GM21825 (cell line): ENCODE measurements around the gene SPCS2.
"Not testable (repeated sequence)": the region's sequence is repeated elsewhere in the genome, so short reads cannot be mapped to it uniquely, and the experiment has no call there.

Experiments used
- ATAC-seq: cut with Tn5 transposase; IDR thresholded peaks from one replicate; pipeline ENCODE4 v1.9.1; 2021; ENCODE audit warnings: mild to moderate bottlenecking, moderate library complexity; ENCODE audit not compliant: unreplicated experiment

SPCS2 gene

GRCh38 chr11:74949753-74950137, 679 bp downstream of the SPCS2 start:
- ATAC-seq: no peak

- ATAC-seq: no peak
These were observed 1.4 kb downstream of the SPCS2 start for GRCh38 chr11:74950374-74950969.

GRCh38 chr11:74951226-74951625, 2.2 kb downstream of the SPCS2 start:
- no peak for ATAC-seq

DNA sequence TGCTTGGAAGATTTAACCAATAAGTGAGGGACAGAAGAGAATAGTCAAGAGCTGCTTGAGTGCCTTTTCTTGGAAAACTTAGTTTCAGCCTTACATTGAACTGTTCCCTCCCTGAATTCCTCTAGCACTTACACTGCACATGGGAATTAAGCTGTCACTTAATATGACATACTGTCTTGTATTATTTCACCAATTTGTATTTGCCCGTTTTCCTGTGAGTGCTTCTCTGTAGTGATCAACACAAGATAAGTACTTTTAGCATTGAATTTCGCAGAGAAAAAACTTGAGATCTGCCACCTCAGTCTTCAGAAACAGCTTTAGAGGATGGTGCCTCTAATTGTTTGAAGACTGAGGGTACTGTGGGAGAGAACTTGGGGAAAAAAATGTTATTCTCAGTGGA, 3.7 kb downstream of the SPCS2 start:
- no peak for ATAC-seq

- ATAC-seq: no peak
These were observed 4.4 kb downstream of the SPCS2 start for GRCh38 chr11:74953451-74953850.

DNA sequence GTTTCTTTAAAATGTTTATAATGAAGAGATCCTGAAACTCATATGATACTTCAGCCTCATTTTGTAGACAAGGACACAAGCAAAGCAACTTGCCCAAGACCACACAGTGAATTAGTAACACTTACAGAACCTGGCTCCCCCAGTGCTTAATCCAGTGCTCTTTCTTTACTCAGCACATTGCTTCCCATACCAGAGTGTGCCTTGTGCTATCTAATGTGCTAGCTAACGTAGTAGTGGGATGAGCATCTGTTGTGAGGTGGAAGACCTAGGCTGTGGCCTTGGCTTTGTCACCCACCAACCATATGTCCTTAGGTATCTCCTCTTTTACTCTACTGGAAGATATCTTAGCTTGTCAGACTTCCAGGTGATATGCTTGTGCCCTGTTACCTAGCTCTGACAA, 5.1 kb downstream of the SPCS2 start:
- no peak for ATAC-seq

DNA sequence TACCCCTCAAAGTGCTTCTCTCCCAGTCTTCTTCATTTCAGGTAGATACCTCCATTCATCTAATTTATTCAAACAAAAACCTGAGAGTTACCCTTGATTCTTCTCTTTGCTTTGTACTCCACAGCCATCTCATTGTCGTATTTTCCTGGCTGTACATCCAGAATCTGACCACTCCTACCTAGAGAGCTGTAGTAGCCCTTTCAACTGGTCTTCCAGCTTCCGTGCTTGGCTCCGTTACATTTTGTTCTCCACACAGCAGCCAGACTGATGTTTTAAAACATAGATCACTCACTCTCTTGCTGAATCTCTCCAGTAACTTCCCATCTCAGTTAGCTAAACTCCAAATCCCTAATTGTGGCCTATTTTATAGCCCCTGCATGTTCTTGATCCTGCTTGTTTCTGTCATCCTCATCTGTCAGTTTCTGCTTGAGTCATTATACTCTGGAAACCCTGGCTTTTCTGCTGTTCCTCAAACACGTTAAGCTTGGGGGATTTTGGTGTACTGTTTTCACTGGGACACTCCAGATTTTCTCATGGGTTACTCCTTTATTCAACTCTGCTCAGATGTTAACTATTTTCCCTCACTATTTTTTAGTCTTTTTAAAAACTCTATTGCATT, 7.4 kb downstream of the SPCS2 start:
- no peak for ATAC-seq

GRCh38 chr11:74957937-74958629, 9.0 kb downstream of the SPCS2 start:
- ATAC-seq: no peak

GRCh38 chr11:74960128-74960527, 11.1 kb downstream of the SPCS2 start:
- ATAC-seq: not testable (repeated sequence)

DNA sequence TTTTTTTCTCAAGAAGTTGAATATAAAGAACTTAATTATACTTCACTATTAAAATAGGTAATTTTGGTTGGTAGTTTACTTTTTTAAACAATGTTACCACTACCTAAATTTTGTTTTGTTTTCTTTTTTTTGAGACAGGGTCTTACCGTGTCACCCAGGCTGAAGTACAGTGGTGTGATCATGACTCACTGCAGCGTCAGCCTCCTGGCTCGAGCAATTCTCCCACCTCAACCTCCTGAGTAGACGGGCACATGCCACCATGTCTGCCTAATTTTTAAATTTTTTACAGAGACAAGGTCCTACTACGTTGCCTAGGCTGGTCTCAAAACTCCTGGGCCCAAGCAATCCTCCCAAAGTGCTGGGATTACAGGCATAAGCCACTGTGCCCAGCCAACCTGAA, 17.6 kb downstream of the SPCS2 start:
- no peak for ATAC-seq

GRCh38 chr11:74970852-74971395, 21.9 kb downstream of the SPCS2 start:
- no peak for ATAC-seq

- ATAC-seq: no peak
These were observed 22.4 kb downstream of the SPCS2 start for GRCh38 chr11:74971424-74971823.

- no peak for ATAC-seq
These were observed 29.0 kb downstream of the SPCS2 start for GRCh38 chr11:74978041-74978440.

DNA sequence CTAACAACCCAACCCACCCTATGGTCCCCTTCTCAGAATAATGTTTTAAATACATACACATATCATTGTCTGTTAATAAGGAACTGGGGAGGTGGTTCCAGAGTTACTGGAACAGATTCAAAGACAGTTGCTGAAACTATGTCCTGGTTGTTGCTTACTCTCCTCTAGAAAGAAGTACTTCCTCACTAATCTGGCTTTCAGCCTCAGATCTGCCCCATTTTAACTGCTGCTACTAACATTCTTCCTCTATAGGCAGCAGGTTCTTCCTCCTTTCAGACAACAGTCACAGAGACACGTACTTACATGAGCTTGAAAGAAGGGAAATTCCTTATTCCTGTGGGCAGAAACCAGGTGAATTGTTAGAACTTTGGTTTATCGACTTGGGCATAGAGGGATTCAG, 31.6 kb downstream of the SPCS2 start:
- ATAC-seq: no peak

GRCh38 chr11:74981888-74982287, 32.8 kb downstream of the SPCS2 start:
- ATAC-seq: no peak

GRCh38 chr11:74984070-74984469, 35.0 kb downstream of the SPCS2 start:
- no peak for ATAC-seq

GRCh38 chr11:74984730-74985129, 35.7 kb downstream of the SPCS2 start:
- no peak for ATAC-seq

DNA sequence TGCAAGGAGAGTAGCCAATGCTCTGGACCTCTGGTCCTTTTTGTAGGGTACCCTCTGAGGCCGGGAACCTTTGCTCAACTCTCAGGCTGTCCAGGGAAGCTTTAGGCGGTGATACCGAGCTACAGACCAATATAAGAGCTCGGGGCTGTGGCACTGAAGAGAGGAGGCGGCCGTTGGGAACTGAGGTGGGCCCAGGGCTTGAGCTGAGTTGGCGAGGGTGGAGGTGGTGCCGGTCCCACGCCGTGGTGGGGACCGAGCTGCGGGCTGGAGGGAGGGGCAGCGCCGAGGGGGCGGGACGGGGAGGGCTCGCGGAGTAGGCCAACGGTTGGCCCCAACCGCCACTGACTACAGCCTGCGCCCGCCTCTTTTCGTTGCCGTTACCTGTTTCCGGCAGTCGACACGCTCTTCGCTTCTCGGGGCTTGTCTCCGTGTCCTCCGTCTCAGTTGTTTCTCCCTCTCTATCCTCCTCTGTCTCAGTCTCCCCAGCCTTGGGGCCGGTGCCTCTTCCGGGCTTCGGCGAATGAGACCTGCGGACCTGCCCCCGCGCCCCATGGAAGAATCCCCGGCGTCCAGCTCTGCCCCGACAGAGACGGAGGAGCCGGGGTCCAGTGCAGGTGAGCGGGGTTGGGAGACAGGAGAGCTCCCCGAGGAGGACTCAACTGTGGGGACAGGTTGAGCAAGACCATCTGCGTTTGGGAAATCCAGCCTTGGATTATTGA, 39.6 kb downstream of the SPCS2 start, which contains the start of gene NEU3:
NEU3 (plus strand) TSS at position 393 of the 719 bp plus-strand sequence; CDS start at position 521, 128 bp downstream.
- peak; percentile 79 for ATAC-seq

DNA sequence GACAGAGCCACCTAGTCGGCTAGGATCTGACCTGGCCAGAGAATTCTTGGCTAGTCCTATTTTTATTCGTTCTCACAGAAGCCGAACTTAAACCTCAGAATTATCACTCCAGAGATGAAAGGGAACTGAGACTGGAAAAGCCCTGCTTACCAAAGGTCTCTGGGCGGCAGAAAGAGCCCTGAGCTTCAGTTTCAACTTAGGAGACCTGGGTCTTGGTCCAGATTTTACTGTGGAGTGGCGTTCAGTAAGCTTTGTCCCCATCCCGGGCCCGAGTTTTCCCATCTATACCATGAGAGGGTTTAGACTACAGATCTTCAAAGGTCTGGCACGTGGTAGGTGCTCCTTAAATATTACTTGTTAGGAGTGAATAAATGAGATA, 40.2 kb downstream of the SPCS2 start:
- peak; percentile 3 for ATAC-seq

- not testable (repeated sequence) for ATAC-seq
These were observed 41.1 kb downstream of the SPCS2 start for GRCh38 chr11:74990150-74990549.

- ATAC-seq: no peak
These were observed 41.9 kb downstream of the SPCS2 start for GRCh38 chr11:74990941-74991340.
